ENCODE measurements around the gene EFNA2. TPM values are rescaled to one million over a fixed set of nuclear protein-coding genes. Genes with fewer than 3 reads are reported as not detected.

EFNA2 gene
- not detected for total RNA-seq
- total RNA-seq = 0 to 0.23 reads per million in 2 donors

DNA sequence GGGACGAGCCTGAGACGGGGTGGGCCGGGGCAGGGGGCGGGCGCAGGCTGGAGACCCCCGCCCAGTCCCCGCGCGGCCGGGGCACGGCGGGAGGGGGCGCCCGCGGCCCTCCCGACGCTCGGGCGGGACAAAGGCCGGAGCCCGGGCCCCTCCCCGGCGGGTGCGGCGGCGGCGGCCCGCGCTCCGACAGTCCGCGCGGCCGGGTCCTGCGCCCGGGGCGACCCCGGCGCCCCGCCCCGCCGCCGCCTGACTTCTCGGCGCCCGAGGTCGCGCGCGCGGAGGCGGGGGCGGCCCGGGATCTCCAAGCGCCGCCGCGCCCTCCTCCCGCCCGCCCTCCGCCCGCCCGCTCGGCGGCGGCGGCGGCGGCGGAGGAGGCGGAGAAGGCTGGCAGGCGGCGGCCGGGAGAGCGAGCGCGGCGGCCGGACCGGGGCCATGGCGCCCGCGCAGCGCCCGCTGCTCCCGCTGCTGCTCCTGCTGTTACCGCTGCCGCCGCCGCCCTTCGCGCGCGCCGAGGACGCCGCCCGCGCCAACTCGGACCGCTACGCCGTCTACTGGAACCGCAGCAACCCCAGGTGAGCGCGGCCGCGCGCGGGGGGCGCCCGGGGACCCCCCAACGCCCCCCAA is at the start of gene EFNA2:
Gene EFNA2, plus strand, starts transcription at position 137 of the 624 bp plus-strand sequence. Its CDS starts 296 bp downstream, at position 433.
- Mint-ChIP-seq H3K27me3 (peaks cover 17% of the 10 kb centered on the region), H3K27ac (no peak within 1 kb of the TSS), H3K4me1 (peaks cover 6% of the 10 kb centered on the region), H3K36me3 (ENCODE audit: low read depth) (peaks cover 2% of the 10 kb centered on the region), H3K4me3 (peak within 1 kb of the TSS; percentile 79)
- ATAC-seq (no peak), DNase-seq (no peak)
- H3K9me3 ChIP-seq (ENCODE audit: control insufficient read depth, low read length, poor library complexity, severe bottlenecking) = no peaks in the 10 kb centered on the region

DNA sequence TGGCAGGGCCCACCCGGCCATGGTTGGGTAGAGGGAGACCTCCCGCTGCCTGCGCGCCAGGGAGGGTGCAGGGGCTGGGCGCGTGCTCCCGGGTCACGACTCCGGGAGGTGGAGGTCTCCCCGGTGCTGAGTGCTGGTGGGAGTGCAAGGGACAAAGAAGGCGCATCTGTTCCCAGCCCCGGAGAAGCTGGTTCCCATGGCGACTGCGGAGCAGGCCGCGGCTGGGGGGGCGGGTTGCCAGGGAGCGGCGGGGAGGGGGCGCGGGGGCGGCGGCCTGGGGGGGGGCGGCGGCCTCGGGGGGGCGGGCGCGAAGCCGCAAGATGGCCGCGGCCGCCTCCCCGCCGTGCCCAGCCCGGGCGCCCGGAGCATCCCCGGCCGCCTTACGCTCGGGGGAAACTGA is 49.1 kb upstream of the EFNA2 start:
- Mint-ChIP-seq H3K4me1 (peaks cover 16% of the 10 kb centered on the region), H3K27ac (no peak overlapping the region), H3K4me3 (peak overlapping the region; percentile 62), H3K27me3 (peaks cover 8% of the 10 kb centered on the region), H3K36me3 (ENCODE audit: low read depth) (no peaks in the 10 kb centered on the region)
- DNase-seq (no peak), ATAC-seq (no peak)
- H3K9me3 ChIP-seq (ENCODE audit: control insufficient read depth, low read length, poor library complexity, severe bottlenecking) = no peaks in the 10 kb centered on the region

DNA sequence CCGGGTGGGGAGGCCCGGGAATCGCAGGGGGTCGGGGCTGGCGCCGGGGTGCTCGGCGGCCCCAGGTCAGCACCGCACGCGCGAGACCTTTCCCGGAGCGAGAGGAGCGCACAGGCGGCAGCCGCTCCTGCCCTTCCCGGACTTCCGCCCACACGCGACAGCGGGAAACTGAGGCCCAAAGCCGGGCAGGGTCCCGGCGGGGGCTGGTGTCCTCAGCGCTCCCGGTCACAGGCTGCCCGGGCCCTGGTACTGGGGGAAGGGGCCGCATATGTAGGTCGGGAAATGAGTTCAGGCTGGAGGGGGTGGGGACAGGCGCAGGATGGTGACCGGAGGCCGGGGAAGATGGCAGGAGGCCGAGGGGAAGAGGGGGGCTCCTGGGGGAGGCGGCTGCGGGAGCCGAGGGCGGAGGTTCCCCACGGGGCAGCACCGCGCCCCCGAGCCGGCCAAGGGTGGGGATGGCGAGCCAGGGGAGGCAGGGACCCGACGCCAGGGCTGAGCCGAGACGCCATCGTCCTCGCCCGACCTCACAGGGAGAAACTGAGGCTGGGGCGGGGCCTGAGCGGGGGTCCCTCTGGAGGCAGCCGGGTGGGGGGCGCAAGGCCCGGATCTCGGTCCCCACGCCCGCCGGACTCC is 48.5 kb upstream of the EFNA2 start:
- Mint-ChIP-seq H3K4me1 (peaks cover 16% of the 10 kb centered on the region), H3K27me3 (peaks cover 8% of the 10 kb centered on the region), H3K27ac (no peak overlapping the region), H3K4me3 (peak overlapping the region; percentile 68), H3K36me3 (ENCODE audit: low read depth) (no peaks in the 10 kb centered on the region)
- DNase-seq = no peak
- no peaks in the 10 kb centered on the region for H3K9me3 ChIP-seq (ENCODE audit: control insufficient read depth, low read length, poor library complexity, severe bottlenecking)
- no peak for ATAC-seq

DNA sequence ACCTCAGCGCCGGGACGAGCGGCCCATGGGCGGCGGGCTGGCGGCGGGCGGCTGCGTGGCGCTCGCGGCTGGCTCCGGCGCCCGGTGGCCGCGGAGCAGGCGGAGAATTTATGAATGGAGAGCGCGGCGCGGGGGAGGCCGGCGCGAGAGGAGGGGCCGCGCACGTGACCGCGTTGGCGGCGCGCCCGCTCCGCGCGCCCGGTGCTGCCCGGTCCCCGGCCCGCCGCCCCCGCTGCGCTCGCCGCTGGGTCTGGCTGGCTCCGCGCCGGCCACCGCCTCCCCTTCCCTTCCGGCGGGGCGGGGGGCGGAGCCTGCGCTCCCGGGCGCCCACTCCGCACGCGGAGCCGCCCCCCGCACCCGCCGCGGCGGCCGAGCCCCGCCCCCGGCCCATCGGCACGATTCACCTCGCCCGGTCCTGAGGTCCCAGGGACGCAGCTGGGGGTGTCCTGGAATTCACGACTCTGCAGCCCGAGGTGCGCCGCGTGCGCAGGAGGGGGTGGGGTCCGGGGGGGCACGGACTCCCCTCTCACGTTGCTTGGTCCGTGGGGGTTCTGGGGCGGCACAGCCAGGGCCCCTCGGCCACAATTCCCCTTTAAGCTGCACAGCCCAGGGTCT is 47.8 kb upstream of the EFNA2 start, which contains the start of gene CBARP:
Gene CBARP, minus strand, starts transcription at position 252 of the 615 bp plus-strand sequence. CDS start 1,905 bp downstream, outside the sequence.
- no peak for ATAC-seq
- H3K4me1 Mint-ChIP-seq = peaks cover 16% of the 10 kb centered on the region
- H3K27me3 Mint-ChIP-seq = peaks cover 8% of the 10 kb centered on the region
- no peaks in the 10 kb centered on the region for H3K9me3 ChIP-seq (ENCODE audit: control insufficient read depth, low read length, poor library complexity, severe bottlenecking)
- peak within 1 kb of the TSS; percentile 79 for H3K27ac Mint-ChIP-seq
- DNase-seq = peak in 2 of 3 donors; percentile 41 to 51
- no peaks in the 10 kb centered on the region for H3K36me3 Mint-ChIP-seq (ENCODE audit: low read depth)
- peak within 1 kb of the TSS; percentile 92 for H3K4me3 Mint-ChIP-seq

- H3K27ac Mint-ChIP-seq = peak overlapping the region; percentile 79
- peaks cover 8% of the 10 kb centered on the region for H3K27me3 Mint-ChIP-seq
- H3K4me3 Mint-ChIP-seq = peak overlapping the region; percentile 92
- DNase-seq (no peak), ATAC-seq (no peak)
- no peaks in the 10 kb centered on the region for H3K9me3 ChIP-seq (ENCODE audit: control insufficient read depth, low read length, poor library complexity, severe bottlenecking)
- no peaks in the 10 kb centered on the region for H3K36me3 Mint-ChIP-seq (ENCODE audit: low read depth)
- H3K4me1 Mint-ChIP-seq = peaks cover 16% of the 10 kb centered on the region
Observed at GRCh38 chr19:1238369-1239303, 47.0 kb upstream of the EFNA2 start.

DNA sequence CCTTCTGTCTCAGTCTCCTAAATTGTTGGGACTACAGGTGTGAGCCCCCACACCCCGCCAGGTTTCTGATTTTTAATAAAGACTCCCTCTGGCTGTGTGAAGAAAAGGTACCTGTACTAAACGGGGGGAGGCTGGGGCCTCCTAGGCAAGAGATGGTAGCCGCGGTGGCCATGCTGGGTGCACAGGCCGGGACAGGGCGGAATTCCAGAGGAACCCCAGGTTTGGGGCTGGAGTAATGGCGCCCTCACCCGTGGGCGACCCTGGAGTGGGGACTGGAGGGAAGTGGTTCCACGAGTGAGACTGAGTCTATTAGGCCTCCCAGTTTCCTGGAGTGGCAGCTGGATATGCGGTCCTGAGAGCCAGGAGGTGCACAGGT is 46.3 kb upstream of the EFNA2 start:
- peak overlapping the region; percentile 79 for H3K27ac Mint-ChIP-seq
- no peak for DNase-seq

DNA sequence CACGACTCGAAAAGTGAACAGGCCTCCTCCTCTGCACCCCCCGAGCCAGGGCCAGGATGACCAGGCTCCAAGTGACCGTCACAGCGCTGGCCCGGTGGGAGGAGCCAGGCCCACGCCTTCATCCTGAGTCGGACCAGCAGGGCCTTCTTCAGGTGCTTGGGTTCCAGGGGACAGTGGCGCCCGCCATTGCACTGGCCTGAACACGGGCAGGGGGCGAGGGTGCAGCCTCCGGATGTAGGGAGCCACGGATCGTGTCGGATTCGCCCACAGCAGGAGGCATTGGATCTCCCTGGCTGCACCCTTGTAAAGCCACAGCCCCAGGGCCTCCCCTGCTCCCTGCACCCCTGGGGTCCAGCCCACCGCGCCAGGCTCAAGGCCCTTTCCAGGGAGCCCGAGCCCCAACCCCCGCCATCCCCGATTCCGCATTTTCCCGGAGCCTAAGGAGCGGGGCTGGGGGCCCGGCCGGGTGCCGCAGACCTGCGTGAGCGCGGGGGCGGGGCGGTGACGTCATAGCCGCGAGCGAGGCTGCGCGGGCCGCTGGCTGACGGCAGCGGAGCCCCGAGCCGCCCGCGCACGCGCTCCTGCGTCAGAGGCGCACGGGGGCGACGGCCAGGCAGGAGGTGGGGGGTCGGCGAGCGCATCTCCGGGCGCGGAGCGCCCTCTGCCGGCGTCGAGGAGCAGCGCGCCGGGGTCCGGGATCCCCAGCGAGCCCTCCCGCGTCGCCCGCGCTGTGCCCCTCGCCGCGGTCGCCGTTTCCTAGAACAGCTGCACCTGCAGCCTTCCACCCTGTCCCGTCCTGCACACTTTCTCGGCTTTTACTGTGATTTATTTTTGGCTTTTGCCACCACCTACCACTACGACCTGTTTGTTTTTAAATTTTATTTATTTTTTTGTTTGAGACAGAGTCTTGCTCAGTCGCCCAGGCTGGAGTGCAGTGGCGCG is 45.6 kb upstream of the EFNA2 start:
- no peaks in the 10 kb centered on the region for H3K9me3 ChIP-seq (ENCODE audit: control insufficient read depth, low read length, poor library complexity, severe bottlenecking)
- Mint-ChIP-seq H3K4me3 (peak overlapping the region; percentile 96), H3K27me3 (peaks cover 8% of the 10 kb centered on the region), H3K36me3 (ENCODE audit: low read depth) (no peaks in the 10 kb centered on the region), H3K27ac (peak overlapping the region; percentile 79), H3K4me1 (peaks cover 19% of the 10 kb centered on the region)
- peak; percentile 68 for ATAC-seq
- peak; percentile 95 to 97 (median 96) for DNase-seq

More for the DNA sequence above, 46.3 kb upstream of the EFNA2 start:
- Mint-ChIP-seq H3K36me3 (ENCODE audit: low read depth) (no peaks in the 10 kb centered on the region), H3K4me1 (peaks cover 16% of the 10 kb centered on the region), H3K27me3 (peaks cover 8% of the 10 kb centered on the region), H3K4me3 (peak overlapping the region; percentile 50)
- no peaks in the 10 kb centered on the region for H3K9me3 ChIP-seq (ENCODE audit: control insufficient read depth, low read length, poor library complexity, severe bottlenecking)
- ATAC-seq = no peak

DNA sequence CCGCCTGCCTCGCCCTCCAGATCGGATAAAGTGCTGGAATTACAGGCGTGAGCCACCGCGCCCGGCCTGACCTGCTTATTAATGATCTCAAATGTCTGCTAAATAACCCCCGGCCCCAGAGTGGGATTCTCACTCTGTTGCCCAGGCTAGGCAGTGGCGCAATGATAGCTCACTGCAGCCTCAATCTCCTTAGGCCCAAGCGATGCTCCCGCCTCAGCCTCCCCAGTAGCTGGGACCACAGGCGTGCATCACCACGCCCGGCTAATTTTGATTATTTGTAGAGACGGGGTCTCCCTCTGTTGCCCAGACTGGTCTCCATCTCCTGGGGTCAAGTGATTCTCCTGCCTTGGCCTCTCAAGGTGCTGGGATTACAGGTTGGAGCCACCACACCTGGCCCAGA is 44.7 kb upstream of the EFNA2 start:
- H3K4me1 Mint-ChIP-seq = peaks cover 19% of the 10 kb centered on the region
- H3K4me3 Mint-ChIP-seq = peak overlapping the region; percentile 96
- H3K27ac Mint-ChIP-seq = peak overlapping the region; percentile 81
- no peak for ATAC-seq
- DNase-seq = no peak
- peaks cover 8% of the 10 kb centered on the region for H3K27me3 Mint-ChIP-seq
- no peaks in the 10 kb centered on the region for H3K36me3 Mint-ChIP-seq (ENCODE audit: low read depth)
- no peaks in the 10 kb centered on the region for H3K9me3 ChIP-seq (ENCODE audit: control insufficient read depth, low read length, poor library complexity, severe bottlenecking)

DNA sequence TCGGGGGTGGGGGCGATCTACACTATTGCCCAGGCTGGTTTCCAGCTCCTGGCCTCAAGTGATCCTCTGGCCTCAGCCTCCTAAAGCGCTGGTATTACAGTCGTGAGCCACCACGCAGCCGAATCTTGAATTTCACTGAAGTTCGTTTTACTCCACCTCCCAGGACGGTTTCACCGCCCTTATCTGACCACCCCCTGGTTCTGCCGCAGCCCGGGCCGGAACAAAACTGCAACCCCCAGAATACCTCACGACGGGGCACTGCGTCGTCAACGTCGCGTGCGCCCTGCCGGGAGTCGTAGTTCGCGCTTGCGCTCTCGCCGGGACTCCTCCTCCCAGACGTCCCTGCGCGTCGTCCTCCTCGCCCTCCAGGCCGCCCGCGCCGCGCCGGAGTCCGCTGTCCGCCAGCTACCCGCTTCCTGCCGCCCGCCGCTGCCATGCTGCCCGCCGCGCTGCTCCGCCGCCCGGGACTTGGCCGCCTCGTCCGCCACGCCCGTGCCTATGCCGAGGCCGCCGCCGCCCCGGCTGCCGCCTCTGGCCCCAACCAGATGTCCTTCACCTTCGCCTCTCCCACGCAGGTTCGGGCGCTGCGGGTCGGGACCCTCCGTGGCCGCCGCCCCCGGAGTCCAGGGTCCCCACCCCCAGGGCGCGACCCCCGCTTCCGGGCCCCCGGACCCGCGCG is 44.1 kb upstream of the EFNA2 start, which contains the start of gene ATP5F1D:
Gene ATP5F1D, plus strand, starts transcription at position 335 of the 679 bp plus-strand sequence. Its CDS starts 100 bp downstream, at position 435.
- Mint-ChIP-seq H3K4me1 (peaks cover 19% of the 10 kb centered on the region), H3K27me3 (peaks cover 8% of the 10 kb centered on the region), H3K4me3 (peak within 1 kb of the TSS; percentile 96), H3K27ac (peak within 1 kb of the TSS; percentile 81), H3K36me3 (ENCODE audit: low read depth) (no peaks in the 10 kb centered on the region)
- peak; percentile 69 for ATAC-seq
- peak; percentile 81 to 82 (median 82) for DNase-seq
- no peaks in the 10 kb centered on the region for H3K9me3 ChIP-seq (ENCODE audit: control insufficient read depth, low read length, poor library complexity, severe bottlenecking)

GRCh38 chr19:1243768-1244692 is 41.6 kb upstream of the EFNA2 start:
- ATAC-seq (peak; percentile 48), DNase-seq (peak; percentile 73 to 86 (median 74))
- Mint-ChIP-seq H3K4me3 (peak overlapping the region; percentile 69), H3K27ac (no peak overlapping the region), H3K27me3 (no peaks in the 10 kb centered on the region), H3K4me1 (peaks cover 11% of the 10 kb centered on the region), H3K36me3 (ENCODE audit: low read depth) (no peaks in the 10 kb centered on the region)
- no peaks in the 10 kb centered on the region for H3K9me3 ChIP-seq (ENCODE audit: control insufficient read depth, low read length, poor library complexity, severe bottlenecking)
